HCT116 (cell line): ENCODE results near the gene OR56A5. TPM values are rescaled to one million over a fixed set of nuclear protein-coding genes. Genes with fewer than 3 reads are reported as not detected.

Experiments
- ATAC-seq: fragments of 200-7000 bp; cut with Tn5 transposase; 2 replicates; pipeline ENCODE4 v1.9.1; 2020; ENCODE audit warnings: mild to moderate bottlenecking, moderate library complexity
- BruUV-seq: library from RNA; stranded (reverse); fragments of 400-500 nt; replicated peaks from 2 replicates; lab custom pipeline; 2021; lab: Mats Ljungman, UMichigan
- CTCF ChIA-PET: fragments of 300-600 bp; sonication (Branson Sonifier 250); formaldehyde crosslinking; loops from one replicate; lab custom pipeline; 2021; ENCODE audit warnings: antibody characterized with exemption; lab: Charles Lee
- POLR2A ChIA-PET: fragments of 300-600, 350-600 bp; sonication (Branson Sonifier 250); formaldehyde crosslinking; loops from one replicate; lab custom pipeline; 2021; ENCODE audit warnings: antibody characterized with exemption; lab: Charles Lee
- RAD21 ChIA-PET, 2 experiments: fragments of 300-600 bp; sonication (Branson Sonifier 250); formaldehyde crosslinking; loops; one replicate each; lab custom pipeline; 2023; ENCODE audit warnings: low total read pairs in 2 of 2; ENCODE audit not compliant: uncharacterized antibody in 2 of 2, unreplicated experiment in 2 of 2, low non-redundant PET in 1 of 2; lab: Charles Lee
- DNase-seq: peaks from one replicate; pipeline ENCODE4 v3.0.0-alpha.2; 2010; ENCODE audit warnings: low read depth, low spot score
- H2AFZ ChIP-seq: fragments of 200-600 bp; shearing (Covaris generic), sonication (generic); 2 replicates; pipeline ENCODE4 v1.6.1; 2017; ENCODE audit warnings: low read depth, mixed run types, mixed read lengths, antibody characterized with exemption, low read length; ENCODE audit not compliant: poor library complexity, severe bottlenecking
- H3K27ac ChIP-seq: 2 replicates; pipeline ENCODE4 v1.5.1; 2012; ENCODE audit warnings: low read depth, low read length
- H3K27me3 ChIP-seq: fragments of 200-600 bp; sonication (generic); 2 replicates; pipeline ENCODE4 v1.6.1; 2016; ENCODE audit warnings: mixed run types, low read length, mixed read lengths; ENCODE audit not compliant: insufficient read depth
- H3K36me3 ChIP-seq, 2 experiments: fragments of 200-500 bp in 1 of 2; fragments of 200-600 bp in 1 of 2; sonication (Bioruptor generic) in 1 of 2; sonication (generic) in 1 of 2; 2 replicates each; pipeline versions ENCODE4 v1.5.1 to v1.6.1; 2014 to 2016; ENCODE audit warnings: low read length in 2 of 2, inconsistent platforms in 1 of 2, mixed read lengths in 1 of 2, mixed run types in 1 of 2; ENCODE audit not compliant: insufficient read depth in 2 of 2, control insufficient read depth in 1 of 2
- H3K4me1 ChIP-seq, 2 experiments: fragments of 200-600 bp in 1 of 2; sonication (generic) in 1 of 2; 2 replicates each; pipeline versions ENCODE4 v1.5.1 to v1.6.1; 2012 to 2017; ENCODE audit warnings: low read length in 2 of 2, inconsistent platforms in 1 of 2, mild to moderate bottlenecking in 1 of 2, mixed read lengths in 1 of 2, mixed run types in 1 of 2, moderate library complexity in 1 of 2; ENCODE audit not compliant: insufficient read depth in 2 of 2, control insufficient read depth in 1 of 2
- H3K4me2 ChIP-seq: fragments of 200-600 bp; sonication (generic); 2 replicates; pipeline ENCODE4 v1.6.1; 2017; ENCODE audit warnings: mixed run types, low read length, mixed read lengths
- H3K4me3 ChIP-seq, 2 experiments: fragments of 200-600 bp in 1 of 2; sonication (generic) in 1 of 2; replicated peaks in 1 of 2; 2 replicates each; pipeline ENCODE4 v1.5.1; 2011 to 2016; ENCODE audit warnings: low read length in 2 of 2, control low read depth in 1 of 2, low read depth in 1 of 2, mild to moderate bottlenecking in 1 of 2, mixed read lengths in 1 of 2, mixed run types in 1 of 2
- H3K79me2 ChIP-seq: fragments of 200-600 bp; sonication (generic); 2 replicates; pipeline ENCODE4 v1.6.1; 2017; ENCODE audit warnings: mild to moderate bottlenecking, mixed run types, low read length, moderate library complexity, mixed read lengths; ENCODE audit not compliant: insufficient read depth
- H3K9ac ChIP-seq: fragments of 200-600 bp; sonication (generic); 2 replicates; pipeline ENCODE4 v1.6.1; 2016; ENCODE audit warnings: low read length, mixed read lengths
- H3K9me2 ChIP-seq: fragments of 200-600 bp; sonication (generic), shearing (Covaris generic); 2 replicates; pipeline ENCODE4 v1.6.1; 2017; ENCODE audit warnings: mixed run types, mild to moderate bottlenecking, moderate library complexity; ENCODE audit not compliant: insufficient read depth
- H3K9me3 ChIP-seq, 2 experiments: fragments of 200-500 bp in 1 of 2; fragments of 200-600 bp in 1 of 2; sonication (Bioruptor generic) in 1 of 2; sonication (generic) in 1 of 2; 2 replicates each; pipeline ENCODE4 v1.6.1; 2014 to 2017; ENCODE audit warnings: low read length in 2 of 2, mixed read lengths in 2 of 2, inconsistent platforms in 1 of 2, low read depth in 1 of 2, mild to moderate bottlenecking in 1 of 2, mixed run types in 1 of 2, moderate library complexity in 1 of 2; ENCODE audit not compliant: control insufficient read depth in 1 of 2, insufficient read depth in 1 of 2
- H4K20me1 ChIP-seq: fragments of 200-600 bp; sonication (generic), shearing (Covaris generic); 2 replicates; pipeline ENCODE4 v1.6.1; 2017; ENCODE audit warnings: mixed run types, mild to moderate bottlenecking, moderate library complexity; ENCODE audit not compliant: insufficient read depth
- ATF3 ChIP-seq: IDR thresholded peaks from 2 replicates; pipeline ENCODE4 v1.6.1; 2012
- CBX3 ChIP-seq: IDR thresholded peaks from 2 replicates; pipeline ENCODE4 v1.6.1; 2012; ENCODE audit warnings: low read depth
- CTCF ChIP-seq, 3 experiments: fragments of 200-600 bp in 1 of 3; sonication (generic) in 1 of 3; IDR thresholded peaks in 2 of 3; conservative IDR thresholded peaks in 1 of 3; 2 replicates each; pipeline ENCODE4 v1.5.1; 2012 to 2017; ENCODE audit warnings: low read depth in 2 of 3, low read length in 2 of 3, antibody characterized with exemption in 1 of 3, borderline replicate concordance in 1 of 3, control low read depth in 1 of 3, mild to moderate bottlenecking in 1 of 3, mixed read lengths in 1 of 3, mixed run types in 1 of 3, moderate library complexity in 1 of 3; ENCODE audit not compliant: insufficient read depth in 1 of 3
- EGR1 ChIP-seq: IDR thresholded peaks from 2 replicates; pipeline ENCODE4 v1.6.1; 2012; ENCODE audit warnings: low read depth
- ELF1 ChIP-seq: IDR thresholded peaks from 2 replicates; pipeline ENCODE4 v1.6.1; 2012; ENCODE audit warnings: low read depth, borderline replicate concordance
- RAD21 ChIP-seq: IDR thresholded peaks from 2 replicates; pipeline ENCODE4 v1.6.1; 2012; ENCODE audit warnings: low read depth, mild to moderate bottlenecking
- REST ChIP-seq: IDR thresholded peaks from 2 replicates; pipeline ENCODE4 v1.6.1; 2012; ENCODE audit warnings: low read depth
- TCF7L2 ChIP-seq: IDR thresholded peaks from 2 replicates; pipeline ENCODE4 v1.7.0; 2011; ENCODE audit warnings: borderline replicate concordance, inconsistent platforms; ENCODE audit not compliant: insufficient read depth, insufficient read length; ENCODE audit errors: extremely low read depth
- ZFX ChIP-seq: fragments of 450-650 bp; IDR thresholded peaks from 2 replicates; pipeline ENCODE4 v1.6.1; 2017
- intact Hi-C: fragments of 100-400 bp; cut with micrococcal nuclease; formaldehyde crosslinking; loops from 2 replicates; pipeline ENCODE4 v1.10.0; 2022
- total RNA-seq: library from RNA; stranded (reverse); gene quantifications from one replicate; pipeline ENCODE4 v1.2.1, GENCODE V29; 2021; ENCODE audit not compliant: unreplicated experiment

Gene OR56A5
- total RNA-seq, 1 experiment from 2014 or later, result not detected

GRCh38 chr11:5931061-5931460 is 37.2 kb downstream of the OR56A5 start:
- Histone ChIP-seq H3K36me3 (no peaks in the 10 kb centered on the region), H3K9me2 (no peaks in the 10 kb centered on the region), H3K4me2 (no peak overlapping the region), H3K27me3 (0 out of 2 replicates have a peak, but pooled peaks cover 4% of the 10 kb centered on the region), H3K4me3 (no peak overlapping the region), H3K4me1 (no peaks in the 10 kb centered on the region), H2AFZ (no peak overlapping the region), H3K9me3 (no peaks in the 10 kb centered on the region), H3K79me2 (no peaks in the 10 kb centered on the region), H3K27ac (no peak overlapping the region), H3K9ac (no peak overlapping the region), H4K20me1 (no peaks in the 10 kb centered on the region)
- ChIA-PET RAD21 (no interaction called here), POLR2A (no interaction called here), CTCF (no interaction called here)
- ATAC-seq, result no peak
- DNase-seq, result no peak
- intact Hi-C loops, result no loop called here
- TF ChIP-seq RAD21 (no peak), CTCF (IDR thresholded peaks at IDR 0.05 in 2 of 3, conservative IDR thresholded peaks at IDR 0.05 in 1 of 3; ENCODE audit: borderline replicate concordance in 1 of 3, insufficient read depth in 1 of 3, low read depth in 2 of 3, low read length in 2 of 3) (no peak), TCF7L2 (no peak), ATF3 (no peak), ZFX (no peak), EGR1 (no peak), CBX3 (no peak), REST (no peak), ELF1 (no peak)
- no TSS peak for BruUV-seq
